Measurements from ENCODE around the gene IPPK. TPM values are rescaled to one million over a fixed set of nuclear protein-coding genes. Genes with fewer than 3 reads are reported as not detected.
A peak's percentile ranks its signal among the peaks of the same experiment; 100 is the strongest.

The IPPK gene
- total RNA-seq, 1 donor from 2014 or later: 7.9 TPM

- no peak for DNase-seq
- peak; percentile 41 for ATAC-seq (ENCODE audit: poor library complexity)
- intact Hi-C loops (cut with DNase I): no loop called here
Measured at GRCh38 chr9:92706218-92706940, 36.4 kb upstream of the IPPK start.

DNA sequence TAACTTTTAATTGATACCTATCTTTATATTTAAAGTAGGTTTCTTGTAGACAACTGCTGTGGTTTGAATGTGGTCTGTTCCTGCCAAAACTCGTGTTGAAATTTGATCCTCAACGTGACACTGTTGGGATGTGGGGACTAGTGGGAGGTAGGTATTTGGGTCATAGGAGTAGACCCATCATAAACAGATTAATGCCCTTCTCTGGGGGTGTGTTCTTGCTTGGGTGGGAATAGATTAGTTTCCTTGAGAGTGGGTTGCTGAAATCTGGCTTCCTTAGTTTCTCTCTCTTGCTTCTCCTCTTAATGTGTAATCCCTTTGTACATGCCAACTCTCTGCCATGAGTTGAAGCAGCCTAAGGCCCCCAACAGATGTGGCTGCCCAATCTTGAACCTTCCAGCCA lies 34.6 kb upstream of the IPPK start:
- DNase-seq (no peak), ATAC-seq (ENCODE audit: poor library complexity) (no peak)
- intact Hi-C loops (cut with DNase I): no loop called here

DNA sequence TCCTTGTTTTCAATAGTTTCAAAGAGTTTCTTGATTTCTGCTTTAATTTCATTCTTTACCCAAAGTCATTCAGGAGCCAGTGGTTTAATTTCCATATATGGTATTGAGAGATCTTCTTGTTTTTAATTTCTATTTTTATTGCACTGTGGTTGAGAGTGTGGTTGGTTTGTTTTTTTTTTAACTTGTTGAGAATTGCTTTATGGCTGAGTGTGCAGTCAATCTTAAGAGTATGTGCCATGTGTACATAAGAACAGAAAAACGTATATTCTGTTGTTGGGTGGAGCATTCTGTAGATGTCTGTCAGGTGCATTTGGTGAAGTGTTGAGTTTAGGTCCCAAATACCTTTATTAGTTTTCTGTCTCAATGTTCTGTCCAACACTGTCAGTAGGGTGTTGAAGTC lies 26.7 kb upstream of the IPPK start:
- ATAC-seq (ENCODE audit: poor library complexity) (no peak), DNase-seq (no peak)
- intact Hi-C loops (cut with DNase I): no loop called here

GRCh38 chr9:92686954-92687353 lies 17.0 kb upstream of the IPPK start:
- ATAC-seq (ENCODE audit: poor library complexity): no peak
- intact Hi-C loops (cut with DNase I): no loop called here
- no peak for DNase-seq

GRCh38 chr9:92685022-92685421 lies 15.1 kb upstream of the IPPK start:
- DNase-seq: no peak
- intact Hi-C loops (cut with DNase I): no loop called here
- no peak for ATAC-seq (ENCODE audit: poor library complexity)

- ATAC-seq (ENCODE audit: poor library complexity): no peak
- no peak for DNase-seq
- intact Hi-C loops (cut with DNase I): no loop called here
Measured at GRCh38 chr9:92682269-92682668, 12.3 kb upstream of the IPPK start.

GRCh38 chr9:92680166-92681119 lies 10.5 kb upstream of the IPPK start:
- ATAC-seq (ENCODE audit: poor library complexity) (no peak), DNase-seq (no peak)
- intact Hi-C loops (cut with DNase I): no loop called here

DNA sequence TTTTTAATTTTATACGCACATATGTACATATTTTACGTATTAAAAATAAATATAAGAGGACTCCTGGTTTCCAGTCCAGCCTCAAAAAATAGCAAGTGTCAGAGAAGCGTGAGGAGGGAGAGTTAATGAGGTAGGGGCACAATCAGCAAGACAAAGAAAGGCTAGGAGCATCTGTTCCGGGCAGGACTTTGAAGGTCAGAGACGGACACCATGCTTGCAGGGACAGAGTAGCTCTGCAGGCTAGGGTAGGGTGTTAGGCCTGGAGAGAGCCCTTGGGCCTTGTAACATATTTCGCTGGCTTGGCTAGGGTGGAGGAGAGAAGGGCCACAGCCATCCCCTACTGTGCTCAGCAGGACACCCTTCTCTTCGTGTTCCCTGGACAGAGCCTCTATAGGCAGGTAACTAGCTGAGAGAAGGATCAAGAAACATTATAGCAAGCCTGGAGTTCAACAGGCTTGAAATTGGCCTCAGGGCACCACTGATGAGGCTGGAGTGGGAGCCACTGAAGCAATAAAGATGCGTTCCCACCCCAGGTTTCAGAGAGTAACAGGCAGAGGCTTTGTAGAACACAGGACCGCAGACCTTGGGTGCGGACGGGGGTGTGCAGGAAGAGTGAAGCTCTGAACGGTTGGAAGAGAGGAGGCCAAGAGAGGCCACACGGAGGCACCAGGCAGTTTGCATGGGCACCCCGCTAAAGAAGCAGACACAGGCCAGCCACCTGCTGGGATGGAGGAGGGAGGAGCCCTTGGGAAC lies 9.7 kb upstream of the IPPK start:
- no peak for DNase-seq

GRCh38 chr9:92671323-92671722 lies 1.4 kb upstream of the IPPK start:
- DNase-seq (peak; percentile 71), ATAC-seq (ENCODE audit: poor library complexity) (no peak)
- intact Hi-C loops (cut with DNase I): no loop called here

More for the DNA sequence above, 9.7 kb upstream of the IPPK start:
- intact Hi-C loops (cut with DNase I): no loop called here
- ATAC-seq (ENCODE audit: poor library complexity): no peak

GRCh38 chr9:92669527-92669889 lies 423 bp downstream of the IPPK start:
- intact Hi-C loops (cut with DNase I): no loop called here
- peak; percentile 30 for ATAC-seq (ENCODE audit: poor library complexity)
- peak; percentile 66 for DNase-seq

DNA sequence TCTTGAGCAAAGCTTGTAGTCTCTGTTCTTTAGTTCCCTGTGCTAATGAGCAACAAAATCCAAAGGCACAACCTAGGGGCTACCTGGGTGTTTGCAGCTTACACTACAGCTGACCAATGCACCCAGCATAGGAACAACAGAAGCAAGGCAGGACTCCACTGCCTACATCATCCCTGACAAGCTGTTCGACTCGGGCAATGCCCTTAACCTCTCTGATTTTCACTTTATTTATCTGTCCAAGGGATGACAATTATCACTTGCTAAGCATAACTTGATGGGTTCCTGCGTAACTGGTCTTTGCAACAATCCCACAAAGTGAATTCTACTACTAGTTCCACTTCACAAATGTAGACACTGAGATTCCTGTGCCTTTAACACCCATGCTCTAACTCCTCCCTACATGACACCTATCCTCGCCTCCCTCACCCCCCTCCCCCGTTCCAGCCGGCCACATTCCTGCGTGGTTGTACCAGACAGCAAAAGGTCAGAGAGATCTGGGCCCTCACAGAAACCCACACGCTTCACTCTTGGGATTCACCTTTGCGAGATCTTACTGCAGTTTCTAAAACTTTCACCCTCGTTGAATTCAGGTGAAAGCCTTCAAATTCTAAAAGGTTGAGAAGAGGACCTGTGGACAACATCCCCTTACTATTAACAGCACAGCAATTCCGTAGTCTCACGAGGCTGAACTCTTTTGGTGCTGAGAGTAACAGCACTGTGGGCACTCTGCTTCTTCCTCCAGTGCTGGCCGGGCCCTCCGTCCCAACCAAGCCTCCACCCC lies 995 bp downstream of the IPPK start:
- DNase-seq: peak; percentile 60
- peak; percentile 52 for ATAC-seq (ENCODE audit: poor library complexity)
- intact Hi-C loops (cut with DNase I): no loop called here

- DNase-seq: no peak
- ATAC-seq (ENCODE audit: poor library complexity): no peak
Measured at GRCh38 chr9:92666912-92667532, 2.9 kb downstream of the IPPK start.

DNA sequence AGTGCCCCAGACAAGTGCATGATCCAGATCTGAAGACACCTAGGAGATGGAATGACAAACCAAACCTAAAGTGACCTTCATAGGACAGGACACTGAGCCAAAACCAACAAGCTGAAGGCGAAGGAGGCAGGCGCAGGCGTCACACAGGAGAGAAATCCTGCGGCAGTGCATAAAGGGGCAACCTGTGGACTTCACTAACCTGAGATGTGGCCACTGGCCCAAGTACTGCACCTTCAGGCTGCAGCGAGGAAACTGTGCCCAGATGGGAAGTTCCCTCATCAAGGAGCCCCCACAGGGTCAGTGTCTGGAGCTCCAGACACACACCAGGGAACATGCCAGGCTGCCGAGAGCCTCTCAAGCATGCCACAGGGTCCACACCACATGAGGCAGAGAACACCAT lies 3.7 kb downstream of the IPPK start:
- ATAC-seq (ENCODE audit: poor library complexity) (no peak), DNase-seq (no peak)
- intact Hi-C loops (cut with DNase I): no loop called here

More at GRCh38 chr9:92666912-92667532, 2.9 kb downstream of the IPPK start:
- intact Hi-C loops (cut with DNase I): no loop called here

GRCh38 chr9:92665836-92666235 lies 4.1 kb downstream of the IPPK start:
- no peak for DNase-seq
- no peak for ATAC-seq (ENCODE audit: poor library complexity)
- intact Hi-C loops (cut with DNase I): no loop called here

- intact Hi-C loops (cut with DNase I): no loop called here
- peak; percentile 2 for ATAC-seq (ENCODE audit: poor library complexity)
- no peak for DNase-seq
Measured at GRCh38 chr9:92664394-92665152, 5.4 kb downstream of the IPPK start.

- intact Hi-C loops (cut with DNase I): no loop called here
- DNase-seq (no peak), ATAC-seq (ENCODE audit: poor library complexity) (no peak)
Measured at GRCh38 chr9:92663951-92664350, 6.0 kb downstream of the IPPK start.

DNA sequence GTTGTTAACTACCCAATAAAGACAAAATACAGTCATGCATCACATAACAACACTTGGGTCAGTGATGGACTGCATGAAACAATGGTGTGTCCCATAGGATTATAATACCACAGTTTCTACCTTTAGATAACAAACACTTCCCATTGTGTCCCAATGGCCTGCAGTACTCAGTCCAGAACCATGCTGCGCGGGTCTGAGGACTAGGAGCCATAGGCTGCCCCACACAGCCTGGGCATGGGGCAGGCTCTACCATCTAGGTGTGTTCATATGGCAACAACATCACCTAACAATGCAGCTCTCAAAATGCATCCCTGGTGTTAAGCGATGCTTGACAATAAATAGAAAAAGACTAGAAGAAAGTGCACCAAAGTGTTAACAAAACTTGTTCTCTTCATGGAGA lies 6.8 kb downstream of the IPPK start:
- intact Hi-C loops (cut with DNase I): no loop called here
- DNase-seq (no peak), ATAC-seq (ENCODE audit: poor library complexity) (no peak)

Measured in Right ventricle myocardium superior (tissue), 1 donor.